Endothelial cell of umbilical vein (primary cell): Measurements from ENCODE around the gene ATF3. TPM values are rescaled to one million over a fixed set of nuclear protein-coding genes. Genes with fewer than 3 reads are reported as not detected.

Source experiments
- BruUV-seq: library from RNA; stranded (reverse); fragments of 400-500 nt; replicated peaks from 2 replicates; lab custom pipeline; 2021; lab: Mats Ljungman, UMichigan
- CTCF ChIA-PET: fragments of 300-600, 350-600 bp; sonication (Branson Sonifier 250); formaldehyde crosslinking; loops from one replicate; lab custom pipeline; 2021; ENCODE audit warnings: antibody characterized with exemption, inconsistent platforms; lab: Charles Lee
- POLR2A ChIA-PET: fragments of 300-600, 350-600 bp; sonication (Branson Sonifier 250); formaldehyde crosslinking; loops from one replicate; lab custom pipeline; 2021; ENCODE audit warnings: antibody characterized with exemption, inconsistent platforms; lab: Charles Lee
- DNase-seq: peaks from one replicate; pipeline ENCODE4 v3.0.0-alpha.2; 2011; ENCODE audit warnings: low read depth, low spot score
- FAIRE-seq: peaks from 2 replicates; lab custom pipeline; 2011; peaks lifted over from hg19 to GRCh38; lab: Jason Lieb, UNC
- H2AFZ ChIP-seq: 2 replicates; pipeline ENCODE4 v1.6.0; 2012; ENCODE audit warnings: low read depth, low read length, control low read depth, inconsistent platforms
- H3K27ac ChIP-seq: 2 replicates; pipeline ENCODE4 v1.5.1; 2011; ENCODE audit warnings: low read depth, mild to moderate bottlenecking, control low read depth, low read length, moderate library complexity; ENCODE audit not compliant: insufficient read depth
- H3K27me3 ChIP-seq, 2 experiments: 2 replicates each; pipeline versions ENCODE4 v1.6.0 to v1.6.1; 2011; ENCODE audit warnings: low read length in 2 of 2, mixed read lengths in 1 of 2; ENCODE audit not compliant: control insufficient read depth in 2 of 2, insufficient read depth in 2 of 2
- H3K36me3 ChIP-seq, 2 experiments: 2 replicates in 1 of 2; 3 replicates in 1 of 2; pipeline ENCODE4 v1.5.1; 2011; ENCODE audit warnings: low read length in 2 of 2, mild to moderate bottlenecking in 1 of 2, moderate library complexity in 1 of 2; ENCODE audit not compliant: control insufficient read depth in 2 of 2, insufficient read depth in 2 of 2; ENCODE audit errors: extremely low read depth in 1 of 2
- H3K4me1 ChIP-seq: 3 replicates; pipeline ENCODE4 v1.5.1; 2011; ENCODE audit warnings: mild to moderate bottlenecking, low read length; ENCODE audit not compliant: control insufficient read depth, insufficient read depth; ENCODE audit errors: extremely low read depth
- H3K4me2 ChIP-seq: 2 replicates; pipeline ENCODE4 v1.6.1; 2011; ENCODE audit warnings: low read length, control low read depth, mixed read lengths; ENCODE audit not compliant: insufficient read depth
- H3K4me3 ChIP-seq, 3 experiments: fragments of 200-600 bp in 1 of 3; sonication (generic), shearing (Covaris generic) in 1 of 3; replicated peaks in 1 of 3; 2 replicates each; pipeline ENCODE4 v1.5.1; 2011 to 2016; ENCODE audit warnings: control low read depth in 3 of 3, low read length in 3 of 3, mild to moderate bottlenecking in 2 of 3, inconsistent platforms in 1 of 3, low read depth in 1 of 3, moderate library complexity in 1 of 3; ENCODE audit not compliant: insufficient read depth in 1 of 3
- H3K79me2 ChIP-seq: 2 replicates; pipeline ENCODE4 v1.6.0; 2012; ENCODE audit warnings: low read length, inconsistent platforms; ENCODE audit not compliant: control insufficient read depth, insufficient read depth
- H3K9ac ChIP-seq: replicated peaks from 2 replicates; pipeline ENCODE3; 2011; ENCODE audit warnings: low read length, control low read depth; ENCODE audit not compliant: insufficient read depth; ENCODE audit errors: extremely low read depth
- H3K9me1 ChIP-seq: replicated peaks from 3 replicates; pipeline ENCODE4 v1.6.0; 2011; ENCODE audit warnings: mild to moderate bottlenecking, low read length; ENCODE audit not compliant: control insufficient read depth, insufficient read depth; ENCODE audit errors: extremely low read depth
- H3K9me3 ChIP-seq: replicated peaks from 2 replicates; pipeline ENCODE4 v1.5.1; 2012; ENCODE audit warnings: low read length, inconsistent platforms; ENCODE audit not compliant: control insufficient read depth, insufficient read depth
- H4K20me1 ChIP-seq: replicated peaks from 2 replicates; pipeline ENCODE3; 2011; ENCODE audit warnings: mild to moderate bottlenecking, low read length; ENCODE audit not compliant: control insufficient read depth, insufficient read depth; ENCODE audit errors: extremely low read depth
- EZH2 ChIP-seq: IDR thresholded peaks from 2 replicates; pipeline ENCODE4 v1.6.1; 2012; ENCODE audit warnings: borderline replicate concordance, low read depth, mild to moderate bottlenecking, moderate library complexity, low read length, inconsistent platforms; ENCODE audit not compliant: severe bottlenecking
- FOS ChIP-seq: IDR thresholded peaks from 2 replicates; pipeline ENCODE4 v1.6.1; 2011; ENCODE audit warnings: mild to moderate bottlenecking, low read length, moderate library complexity, borderline replicate concordance; ENCODE audit not compliant: insufficient read depth
- GATA2 ChIP-seq: IDR thresholded peaks from 2 replicates; pipeline ENCODE4 v1.7.0; 2011; ENCODE audit warnings: low read depth, mild to moderate bottlenecking, moderate library complexity, mixed read lengths, low read length; ENCODE audit not compliant: insufficient read length, insufficient read depth
- JUN ChIP-seq: IDR thresholded peaks from 2 replicates; pipeline ENCODE4 v1.6.1; 2011; ENCODE audit warnings: borderline replicate concordance, low read depth; ENCODE audit not compliant: insufficient read length, insufficient read depth
- MYC ChIP-seq: IDR thresholded peaks from one replicate; pipeline ENCODE4 v1.6.1; 2011; ENCODE audit warnings: mild to moderate bottlenecking, low read depth, low read length
- POLR2A ChIP-seq: IDR thresholded peaks from 2 replicates; pipeline ENCODE4 v1.6.1; 2012; ENCODE audit warnings: low read depth, mild to moderate bottlenecking, control low read depth, low read length
- POLR2AphosphoS5 ChIP-seq: IDR thresholded peaks from 2 replicates; pipeline ENCODE4 v1.6.1; 2012; ENCODE audit warnings: low read depth, mild to moderate bottlenecking, control low read depth, low read length, moderate library complexity; ENCODE audit not compliant: insufficient read depth
- dilution Hi-C: fragments of 300-500 bp; cut with MboI; formaldehyde crosslinking; loops from one replicate; pipeline ENCODE4 v1.15.0; 2019; ENCODE audit warnings: low sequenced_read_pairs; ENCODE audit not compliant: extremely low pct_ligation_motif_present
- intact Hi-C: fragments of 100-400 bp; cut with micrococcal nuclease; formaldehyde crosslinking; loops from one replicate; pipeline ENCODE4 v1.10.0; 2022
- polyA plus RNA-seq, 4 experiments: library from polyadenylated mRNA; depleted of rRNA in 3 of 4; stranded (reverse) in 3 of 4; unstranded in 1 of 4; fragments of >200 nt; gene quantifications; 2 replicates each; pipeline versions ENCODE4 v1.2.1 to v1.2.3, GENCODE V29; 2011 to 2012; ENCODE audit warnings: missing spikeins in 1 of 4
- total RNA-seq: library from RNA; stranded (reverse); gene quantifications from 2 replicates; pipeline ENCODE4 v1.2.3, GENCODE V29; 2021
- TF ChIP-seq, protein P1 (sequence below): IDR thresholded peaks from 2 replicates; pipeline ENCODE4 v1.6.1; 2011; ENCODE audit not compliant: insufficient read depth, insufficient read length

Gene ATF3
- total and polyA plus RNA-seq, 2 donors (not counting 3 experiments of a cell fraction or from before 2014, with no cell fraction given): 6.1 to 17.1 TPM

DNA sequence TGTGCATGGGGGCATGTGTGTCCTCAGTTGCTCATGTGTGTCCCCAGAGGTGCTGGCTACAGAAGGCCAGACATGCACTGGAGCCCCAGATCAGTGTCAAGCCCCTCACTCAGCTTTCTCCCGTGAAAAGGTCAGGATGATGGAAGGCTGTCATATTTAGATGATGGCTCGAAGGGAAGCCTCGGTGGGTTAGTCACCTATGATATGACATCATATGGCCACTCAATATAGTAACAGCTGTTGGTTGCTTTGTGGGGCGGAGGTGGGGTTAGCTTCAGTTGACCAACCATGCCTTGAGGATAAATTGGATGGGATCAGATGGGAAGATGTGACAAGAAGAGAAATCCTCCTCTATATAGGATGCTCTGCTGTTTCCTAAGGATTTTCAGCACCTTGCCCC is 43.5 kb upstream of the ATF3 start:
- Histone ChIP-seq H3K36me3 (no peaks in the 10 kb centered on the region), H3K27ac (no peak overlapping the region), H3K9me3 (no peaks in the 10 kb centered on the region), H4K20me1 (no peaks in the 10 kb centered on the region), H3K27me3 (no peaks in the 10 kb centered on the region), H3K4me2 (no peak overlapping the region), H3K9me1 (no peaks in the 10 kb centered on the region), H3K79me2 (no peaks in the 10 kb centered on the region), H2AFZ (no peak overlapping the region), H3K4me1 (peaks cover 26% of the 10 kb centered on the region), H3K4me3 (no peak overlapping the region), H3K9ac (no peak overlapping the region)
- dilution Hi-C loops (no loop called here), intact Hi-C loops (loop anchor here (10.0 kb wide), 1 partner anchor 990 kb away; the partner anchor contains the start of gene SLC30A1)
- POLR2A ChIA-PET: no interaction called here
- BruUV-seq: no TSS peak
- CTCF ChIA-PET: no interaction called here
- DNase-seq: no peak
- FAIRE-seq: no peak
- TF ChIP-seq EZH2: no peak
- no peak for TF ChIP-seq MYC
- TF ChIP-seq POLR2AphosphoS5: no peak
- TF ChIP-seq JUN: no peak
- no peak for TF ChIP-seq GATA2
- no peak for TF ChIP-seq POLR2A
- TF ChIP-seq, protein P1, sequence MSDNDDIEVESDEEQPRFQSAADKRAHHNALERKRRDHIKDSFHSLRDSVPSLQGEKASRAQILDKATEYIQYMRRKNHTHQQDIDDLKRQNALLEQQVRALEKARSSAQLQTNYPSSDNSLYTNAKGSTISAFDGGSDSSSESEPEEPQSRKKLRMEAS: no peak
- TF ChIP-seq FOS: no peak
